HCT116 (cell line): ENCODE data around the gene PHF11. TPM values are rescaled to one million over a fixed set of nuclear protein-coding genes. Genes with fewer than 3 reads are reported as not detected.

Source experiments
- ATAC-seq: fragments of 200-7000 bp; cut with Tn5 transposase; 2 replicates; pipeline ENCODE4 v1.9.1; 2020; ENCODE audit warnings: mild to moderate bottlenecking, moderate library complexity
- BruUV-seq: library from RNA; stranded (reverse); fragments of 400-500 nt; replicated peaks from 2 replicates; lab custom pipeline; 2021; lab: Mats Ljungman, UMichigan
- CTCF ChIA-PET: fragments of 300-600 bp; sonication (Branson Sonifier 250); formaldehyde crosslinking; loops from one replicate; lab custom pipeline; 2021; ENCODE audit warnings: antibody characterized with exemption; lab: Charles Lee
- POLR2A ChIA-PET: fragments of 300-600, 350-600 bp; sonication (Branson Sonifier 250); formaldehyde crosslinking; loops from one replicate; lab custom pipeline; 2021; ENCODE audit warnings: antibody characterized with exemption; lab: Charles Lee
- RAD21 ChIA-PET, 2 experiments: fragments of 300-600 bp; sonication (Branson Sonifier 250); formaldehyde crosslinking; loops; one replicate each; lab custom pipeline; 2023; ENCODE audit warnings: low total read pairs in 2 of 2; ENCODE audit not compliant: uncharacterized antibody in 2 of 2, unreplicated experiment in 2 of 2, low non-redundant PET in 1 of 2; lab: Charles Lee
- DNase-seq: peaks from one replicate; pipeline ENCODE4 v3.0.0-alpha.2; 2010; ENCODE audit warnings: low read depth, low spot score
- H2AFZ ChIP-seq: fragments of 200-600 bp; shearing (Covaris generic), sonication (generic); 2 replicates; pipeline ENCODE4 v1.6.1; 2017; ENCODE audit warnings: low read depth, mixed run types, mixed read lengths, antibody characterized with exemption, low read length; ENCODE audit not compliant: poor library complexity, severe bottlenecking
- H3K27ac ChIP-seq: 2 replicates; pipeline ENCODE4 v1.5.1; 2012; ENCODE audit warnings: low read depth, low read length
- H3K27me3 ChIP-seq: fragments of 200-600 bp; sonication (generic); 2 replicates; pipeline ENCODE4 v1.6.1; 2016; ENCODE audit warnings: mixed run types, low read length, mixed read lengths; ENCODE audit not compliant: insufficient read depth
- H3K36me3 ChIP-seq, 2 experiments: fragments of 200-500 bp in 1 of 2; fragments of 200-600 bp in 1 of 2; sonication (Bioruptor generic) in 1 of 2; sonication (generic) in 1 of 2; 2 replicates each; pipeline versions ENCODE4 v1.5.1 to v1.6.1; 2014 to 2016; ENCODE audit warnings: low read length in 2 of 2, inconsistent platforms in 1 of 2, mixed read lengths in 1 of 2, mixed run types in 1 of 2; ENCODE audit not compliant: insufficient read depth in 2 of 2, control insufficient read depth in 1 of 2
- H3K4me1 ChIP-seq, 2 experiments: fragments of 200-600 bp in 1 of 2; sonication (generic) in 1 of 2; 2 replicates each; pipeline versions ENCODE4 v1.5.1 to v1.6.1; 2012 to 2017; ENCODE audit warnings: low read length in 2 of 2, inconsistent platforms in 1 of 2, mild to moderate bottlenecking in 1 of 2, mixed read lengths in 1 of 2, mixed run types in 1 of 2, moderate library complexity in 1 of 2; ENCODE audit not compliant: insufficient read depth in 2 of 2, control insufficient read depth in 1 of 2
- H3K4me2 ChIP-seq: fragments of 200-600 bp; sonication (generic); 2 replicates; pipeline ENCODE4 v1.6.1; 2017; ENCODE audit warnings: mixed run types, low read length, mixed read lengths
- H3K4me3 ChIP-seq, 2 experiments: fragments of 200-600 bp in 1 of 2; sonication (generic) in 1 of 2; replicated peaks in 1 of 2; 2 replicates each; pipeline ENCODE4 v1.5.1; 2011 to 2016; ENCODE audit warnings: low read length in 2 of 2, control low read depth in 1 of 2, low read depth in 1 of 2, mild to moderate bottlenecking in 1 of 2, mixed read lengths in 1 of 2, mixed run types in 1 of 2
- H3K79me2 ChIP-seq: fragments of 200-600 bp; sonication (generic); 2 replicates; pipeline ENCODE4 v1.6.1; 2017; ENCODE audit warnings: mild to moderate bottlenecking, mixed run types, low read length, moderate library complexity, mixed read lengths; ENCODE audit not compliant: insufficient read depth
- H3K9ac ChIP-seq: fragments of 200-600 bp; sonication (generic); 2 replicates; pipeline ENCODE4 v1.6.1; 2016; ENCODE audit warnings: low read length, mixed read lengths
- H3K9me2 ChIP-seq: fragments of 200-600 bp; sonication (generic), shearing (Covaris generic); 2 replicates; pipeline ENCODE4 v1.6.1; 2017; ENCODE audit warnings: mixed run types, mild to moderate bottlenecking, moderate library complexity; ENCODE audit not compliant: insufficient read depth
- H3K9me3 ChIP-seq, 2 experiments: fragments of 200-500 bp in 1 of 2; fragments of 200-600 bp in 1 of 2; sonication (Bioruptor generic) in 1 of 2; sonication (generic) in 1 of 2; 2 replicates each; pipeline ENCODE4 v1.6.1; 2014 to 2017; ENCODE audit warnings: low read length in 2 of 2, mixed read lengths in 2 of 2, inconsistent platforms in 1 of 2, low read depth in 1 of 2, mild to moderate bottlenecking in 1 of 2, mixed run types in 1 of 2, moderate library complexity in 1 of 2; ENCODE audit not compliant: control insufficient read depth in 1 of 2, insufficient read depth in 1 of 2
- H4K20me1 ChIP-seq: fragments of 200-600 bp; sonication (generic), shearing (Covaris generic); 2 replicates; pipeline ENCODE4 v1.6.1; 2017; ENCODE audit warnings: mixed run types, mild to moderate bottlenecking, moderate library complexity; ENCODE audit not compliant: insufficient read depth
- ATF3 ChIP-seq: IDR thresholded peaks from 2 replicates; pipeline ENCODE4 v1.6.1; 2012
- CBX3 ChIP-seq: IDR thresholded peaks from 2 replicates; pipeline ENCODE4 v1.6.1; 2012; ENCODE audit warnings: low read depth
- CEBPB ChIP-seq: IDR thresholded peaks from 2 replicates; pipeline ENCODE4 v1.6.1; 2012; ENCODE audit warnings: low read depth
- EZH2 ChIP-seq: fragments of 200-600 bp; sonication (generic); IDR thresholded peaks from 2 replicates; pipeline ENCODE4 v1.6.1; 2017; ENCODE audit warnings: antibody characterized with exemption, mixed run types
- EZH2phosphoT487 ChIP-seq: fragments of 200-600 bp; IDR thresholded peaks from 2 replicates; pipeline ENCODE4 v1.6.1; 2018; ENCODE audit warnings: antibody characterized with exemption, borderline replicate concordance
- FOSL1 ChIP-seq: IDR thresholded peaks from 2 replicates; pipeline ENCODE4 v1.6.1; 2012; ENCODE audit warnings: low read depth
- POLR2AphosphoS5 ChIP-seq: IDR thresholded peaks from 2 replicates; pipeline ENCODE4 v1.6.1; 2011; ENCODE audit warnings: mild to moderate bottlenecking, low read depth, low read length, moderate library complexity
- RAD21 ChIP-seq: IDR thresholded peaks from 2 replicates; pipeline ENCODE4 v1.6.1; 2012; ENCODE audit warnings: low read depth, mild to moderate bottlenecking
- SRF ChIP-seq: IDR thresholded peaks from 2 replicates; pipeline ENCODE4 v1.6.1; 2012; ENCODE audit warnings: low read depth
- TCF7L2 ChIP-seq: IDR thresholded peaks from 2 replicates; pipeline ENCODE4 v1.7.0; 2011; ENCODE audit warnings: borderline replicate concordance, inconsistent platforms; ENCODE audit not compliant: insufficient read depth, insufficient read length; ENCODE audit errors: extremely low read depth
- YY1 ChIP-seq: IDR thresholded peaks from 2 replicates; pipeline ENCODE4 v1.6.1; 2011; ENCODE audit warnings: low read length, low read depth, moderate library complexity, mild to moderate bottlenecking; ENCODE audit not compliant: insufficient replicate concordance; ENCODE audit errors: extremely low read depth
- ZNF274 ChIP-seq: fragments of 200-500 bp; sonication (Bioruptor generic); IDR thresholded peaks from 2 replicates; pipeline ENCODE4 v1.6.1; 2014; ENCODE audit warnings: mild to moderate bottlenecking, low read depth, low read length, inconsistent platforms
- intact Hi-C: fragments of 100-400 bp; cut with micrococcal nuclease; formaldehyde crosslinking; loops from 2 replicates; pipeline ENCODE4 v1.10.0; 2022
- total RNA-seq: library from RNA; stranded (reverse); gene quantifications from one replicate; pipeline ENCODE4 v1.2.1, GENCODE V29; 2021; ENCODE audit not compliant: unreplicated experiment
- TF ChIP-seq, protein P1 (sequence below), 3 experiments: fragments of 200-600 bp in 1 of 3; sonication (generic) in 1 of 3; IDR thresholded peaks in 2 of 3; conservative IDR thresholded peaks in 1 of 3; 2 replicates each; pipeline ENCODE4 v1.5.1; 2012 to 2017; ENCODE audit warnings: low read depth in 2 of 3, low read length in 2 of 3, antibody characterized with exemption in 1 of 3, borderline replicate concordance in 1 of 3, control low read depth in 1 of 3, mild to moderate bottlenecking in 1 of 3, mixed read lengths in 1 of 3, mixed run types in 1 of 3, moderate library complexity in 1 of 3; ENCODE audit not compliant: insufficient read depth in 1 of 3
- TF ChIP-seq, protein P2 (sequence below): IDR thresholded peaks from 2 replicates; pipeline ENCODE4 v1.6.1; 2011; ENCODE audit warnings: mild to moderate bottlenecking, low read length, moderate library complexity; ENCODE audit not compliant: insufficient replicate concordance; ENCODE audit errors: extremely low read depth

The PHF11 gene
- total RNA-seq, 1 experiment from 2014 or later: 12.1 TPM

GRCh38 chr13:49502954-49503353 is 7.2 kb downstream of the PHF11 start:
- H3K4me1 ChIP-seq: no peaks in the 10 kb centered on the region
- TF ChIP-seq FOSL1: no peak
- no peak for TF ChIP-seq SRF
- TF ChIP-seq ZNF274: no peak
- no peak for TF ChIP-seq TCF7L2
- TF ChIP-seq, protein P1, sequence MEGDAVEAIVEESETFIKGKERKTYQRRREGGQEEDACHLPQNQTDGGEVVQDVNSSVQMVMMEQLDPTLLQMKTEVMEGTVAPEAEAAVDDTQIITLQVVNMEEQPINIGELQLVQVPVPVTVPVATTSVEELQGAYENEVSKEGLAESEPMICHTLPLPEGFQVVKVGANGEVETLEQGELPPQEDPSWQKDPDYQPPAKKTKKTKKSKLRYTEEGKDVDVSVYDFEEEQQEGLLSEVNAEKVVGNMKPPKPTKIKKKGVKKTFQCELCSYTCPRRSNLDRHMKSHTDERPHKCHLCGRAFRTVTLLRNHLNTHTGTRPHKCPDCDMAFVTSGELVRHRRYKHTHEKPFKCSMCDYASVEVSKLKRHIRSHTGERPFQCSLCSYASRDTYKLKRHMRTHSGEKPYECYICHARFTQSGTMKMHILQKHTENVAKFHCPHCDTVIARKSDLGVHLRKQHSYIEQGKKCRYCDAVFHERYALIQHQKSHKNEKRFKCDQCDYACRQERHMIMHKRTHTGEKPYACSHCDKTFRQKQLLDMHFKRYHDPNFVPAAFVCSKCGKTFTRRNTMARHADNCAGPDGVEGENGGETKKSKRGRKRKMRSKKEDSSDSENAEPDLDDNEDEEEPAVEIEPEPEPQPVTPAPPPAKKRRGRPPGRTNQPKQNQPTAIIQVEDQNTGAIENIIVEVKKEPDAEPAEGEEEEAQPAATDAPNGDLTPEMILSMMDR (IDR thresholded peaks at IDR 0.05 in 2 of 3, conservative IDR thresholded peaks at IDR 0.05 in 1 of 3; ENCODE audit: borderline replicate concordance in 1 of 3, insufficient read depth in 1 of 3, low read depth in 2 of 3, low read length in 2 of 3): no peak
- TF ChIP-seq POLR2AphosphoS5: no peak
- no peak for TF ChIP-seq YY1
- no peak for TF ChIP-seq RAD21
- TF ChIP-seq, all 23 proteins: peak for 0
- Histone ChIP-seq H3K9me2 (no peaks in the 10 kb centered on the region), H3K27me3 (no peaks in the 10 kb centered on the region), H3K9me3 (no peaks in the 10 kb centered on the region), H3K36me3 (no peaks in the 10 kb centered on the region), H3K4me3 (no peak overlapping the region), H2AFZ (no peak overlapping the region), H3K79me2 (no peaks in the 10 kb centered on the region), H3K9ac (no peak overlapping the region), H4K20me1 (no peaks in the 10 kb centered on the region), H3K27ac (no peak overlapping the region), H3K4me2 (no peak overlapping the region)
- ChIA-PET CTCF (no interaction called here), POLR2A (no interaction called here), RAD21 (no interaction called here)
- ATAC-seq (no peak), DNase-seq (no peak)
- intact Hi-C loops: no loop called here
- BruUV-seq: no TSS peak

- RAD21 ChIA-PET: no interaction called here
- H3K9me2 ChIP-seq: no peaks in the 10 kb centered on the region
- no peaks in the 10 kb centered on the region for H3K79me2 ChIP-seq
- BruUV-seq: no TSS peak
- H4K20me1 ChIP-seq: no peaks in the 10 kb centered on the region
- DNase-seq (no peak), ATAC-seq (no peak)
- no peaks in the 10 kb centered on the region for H3K36me3 ChIP-seq
- H3K4me2 ChIP-seq: no peak overlapping the region
- H3K27me3 ChIP-seq: no peaks in the 10 kb centered on the region
- no peak overlapping the region for H2AFZ ChIP-seq
- POLR2A ChIA-PET: no interaction called here
- H3K9me3 ChIP-seq: no peaks in the 10 kb centered on the region
- intact Hi-C loops: no loop called here
- H3K9ac ChIP-seq: no peak overlapping the region
- no peak overlapping the region for H3K27ac ChIP-seq
- no peaks in the 10 kb centered on the region for H3K4me1 ChIP-seq
- no peak overlapping the region for H3K4me3 ChIP-seq
- CTCF ChIA-PET: no interaction called here
- TF ChIP-seq, protein P2, sequence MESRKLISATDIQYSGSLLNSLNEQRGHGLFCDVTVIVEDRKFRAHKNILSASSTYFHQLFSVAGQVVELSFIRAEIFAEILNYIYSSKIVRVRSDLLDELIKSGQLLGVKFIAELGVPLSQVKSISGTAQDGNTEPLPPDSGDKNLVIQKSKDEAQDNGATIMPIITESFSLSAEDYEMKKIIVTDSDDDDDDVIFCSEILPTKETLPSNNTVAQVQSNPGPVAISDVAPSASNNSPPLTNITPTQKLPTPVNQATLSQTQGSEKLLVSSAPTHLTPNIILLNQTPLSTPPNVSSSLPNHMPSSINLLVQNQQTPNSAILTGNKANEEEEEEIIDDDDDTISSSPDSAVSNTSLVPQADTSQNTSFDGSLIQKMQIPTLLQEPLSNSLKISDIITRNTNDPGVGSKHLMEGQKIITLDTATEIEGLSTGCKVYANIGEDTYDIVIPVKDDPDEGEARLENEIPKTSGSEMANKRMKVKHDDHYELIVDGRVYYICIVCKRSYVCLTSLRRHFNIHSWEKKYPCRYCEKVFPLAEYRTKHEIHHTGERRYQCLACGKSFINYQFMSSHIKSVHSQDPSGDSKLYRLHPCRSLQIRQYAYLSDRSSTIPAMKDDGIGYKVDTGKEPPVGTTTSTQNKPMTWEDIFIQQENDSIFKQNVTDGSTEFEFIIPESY: no peak
- TF ChIP-seq, protein P1 (IDR thresholded peaks at IDR 0.05 in 2 of 3, conservative IDR thresholded peaks at IDR 0.05 in 1 of 3; ENCODE audit: borderline replicate concordance in 1 of 3, insufficient read depth in 1 of 3, low read depth in 2 of 3, low read length in 2 of 3): no peak
- TF ChIP-seq EZH2phosphoT487 (no peak), FOSL1 (no peak), EZH2 (no peak), ATF3 (no peak), CEBPB (no peak), CBX3 (no peak)
Measured at GRCh38 chr13:49503951-49504350, 8.2 kb downstream of the PHF11 start.
